ENCODE data around the gene MCM7. TPM values are rescaled to one million over a fixed set of nuclear protein-coding genes. Genes with fewer than 3 reads are reported as not detected.
A peak's percentile ranks its signal among the peaks of the same experiment; 100 is the strongest.

MCM7 gene
- total and polyA plus RNA-seq, 2 of the 13 experiments (the other 11 are each of a cell fraction or from before 2014, with no cell fraction given) = 84.5 to 214 TPM

DNA sequence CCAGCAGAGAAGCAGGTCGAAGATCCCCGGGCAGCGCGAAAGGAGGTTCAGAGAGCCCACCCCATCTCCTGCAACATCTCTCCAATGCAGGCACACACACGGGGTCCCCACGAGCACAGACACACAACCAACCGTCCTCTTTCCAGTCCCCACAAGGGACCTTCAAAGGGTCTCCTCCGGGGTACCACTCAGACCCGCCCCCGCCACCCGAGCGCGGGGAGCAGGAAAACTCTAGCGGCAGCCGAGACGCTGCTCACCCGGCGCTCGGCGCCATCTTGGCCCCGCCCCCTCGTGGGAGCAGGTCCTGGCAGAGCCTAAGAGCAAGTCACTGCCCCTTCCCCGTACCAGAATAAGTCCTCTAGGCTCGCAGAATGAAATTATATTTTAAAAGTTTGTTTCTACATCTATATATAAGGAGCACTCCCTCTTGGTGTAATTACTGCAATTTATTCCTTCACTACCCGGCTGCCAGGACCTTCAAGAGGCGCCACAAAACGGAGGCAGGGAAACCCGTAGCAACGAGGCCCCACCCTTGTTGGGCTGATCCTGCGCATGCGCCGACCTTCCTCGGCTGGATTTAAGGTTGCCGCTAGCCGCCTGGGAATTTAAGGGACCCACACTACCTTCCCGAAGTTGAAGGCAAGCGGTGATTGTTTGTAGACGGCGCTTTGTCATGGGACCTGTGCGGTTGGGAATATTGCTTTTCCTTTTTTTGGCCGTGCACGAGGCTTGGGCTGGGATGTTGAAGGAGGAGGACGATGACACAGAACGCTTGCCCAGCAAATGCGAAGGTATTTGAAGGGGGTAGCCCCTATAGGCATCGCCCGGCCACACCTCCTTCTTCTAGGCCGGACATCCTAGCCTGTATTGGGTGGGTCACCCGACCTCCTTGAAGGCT, 18.1 kb upstream of the MCM7 start, which contains the start of the genes CNPY4 and TAF6 (continued):
- TF ChIP-seq, protein P1, sequence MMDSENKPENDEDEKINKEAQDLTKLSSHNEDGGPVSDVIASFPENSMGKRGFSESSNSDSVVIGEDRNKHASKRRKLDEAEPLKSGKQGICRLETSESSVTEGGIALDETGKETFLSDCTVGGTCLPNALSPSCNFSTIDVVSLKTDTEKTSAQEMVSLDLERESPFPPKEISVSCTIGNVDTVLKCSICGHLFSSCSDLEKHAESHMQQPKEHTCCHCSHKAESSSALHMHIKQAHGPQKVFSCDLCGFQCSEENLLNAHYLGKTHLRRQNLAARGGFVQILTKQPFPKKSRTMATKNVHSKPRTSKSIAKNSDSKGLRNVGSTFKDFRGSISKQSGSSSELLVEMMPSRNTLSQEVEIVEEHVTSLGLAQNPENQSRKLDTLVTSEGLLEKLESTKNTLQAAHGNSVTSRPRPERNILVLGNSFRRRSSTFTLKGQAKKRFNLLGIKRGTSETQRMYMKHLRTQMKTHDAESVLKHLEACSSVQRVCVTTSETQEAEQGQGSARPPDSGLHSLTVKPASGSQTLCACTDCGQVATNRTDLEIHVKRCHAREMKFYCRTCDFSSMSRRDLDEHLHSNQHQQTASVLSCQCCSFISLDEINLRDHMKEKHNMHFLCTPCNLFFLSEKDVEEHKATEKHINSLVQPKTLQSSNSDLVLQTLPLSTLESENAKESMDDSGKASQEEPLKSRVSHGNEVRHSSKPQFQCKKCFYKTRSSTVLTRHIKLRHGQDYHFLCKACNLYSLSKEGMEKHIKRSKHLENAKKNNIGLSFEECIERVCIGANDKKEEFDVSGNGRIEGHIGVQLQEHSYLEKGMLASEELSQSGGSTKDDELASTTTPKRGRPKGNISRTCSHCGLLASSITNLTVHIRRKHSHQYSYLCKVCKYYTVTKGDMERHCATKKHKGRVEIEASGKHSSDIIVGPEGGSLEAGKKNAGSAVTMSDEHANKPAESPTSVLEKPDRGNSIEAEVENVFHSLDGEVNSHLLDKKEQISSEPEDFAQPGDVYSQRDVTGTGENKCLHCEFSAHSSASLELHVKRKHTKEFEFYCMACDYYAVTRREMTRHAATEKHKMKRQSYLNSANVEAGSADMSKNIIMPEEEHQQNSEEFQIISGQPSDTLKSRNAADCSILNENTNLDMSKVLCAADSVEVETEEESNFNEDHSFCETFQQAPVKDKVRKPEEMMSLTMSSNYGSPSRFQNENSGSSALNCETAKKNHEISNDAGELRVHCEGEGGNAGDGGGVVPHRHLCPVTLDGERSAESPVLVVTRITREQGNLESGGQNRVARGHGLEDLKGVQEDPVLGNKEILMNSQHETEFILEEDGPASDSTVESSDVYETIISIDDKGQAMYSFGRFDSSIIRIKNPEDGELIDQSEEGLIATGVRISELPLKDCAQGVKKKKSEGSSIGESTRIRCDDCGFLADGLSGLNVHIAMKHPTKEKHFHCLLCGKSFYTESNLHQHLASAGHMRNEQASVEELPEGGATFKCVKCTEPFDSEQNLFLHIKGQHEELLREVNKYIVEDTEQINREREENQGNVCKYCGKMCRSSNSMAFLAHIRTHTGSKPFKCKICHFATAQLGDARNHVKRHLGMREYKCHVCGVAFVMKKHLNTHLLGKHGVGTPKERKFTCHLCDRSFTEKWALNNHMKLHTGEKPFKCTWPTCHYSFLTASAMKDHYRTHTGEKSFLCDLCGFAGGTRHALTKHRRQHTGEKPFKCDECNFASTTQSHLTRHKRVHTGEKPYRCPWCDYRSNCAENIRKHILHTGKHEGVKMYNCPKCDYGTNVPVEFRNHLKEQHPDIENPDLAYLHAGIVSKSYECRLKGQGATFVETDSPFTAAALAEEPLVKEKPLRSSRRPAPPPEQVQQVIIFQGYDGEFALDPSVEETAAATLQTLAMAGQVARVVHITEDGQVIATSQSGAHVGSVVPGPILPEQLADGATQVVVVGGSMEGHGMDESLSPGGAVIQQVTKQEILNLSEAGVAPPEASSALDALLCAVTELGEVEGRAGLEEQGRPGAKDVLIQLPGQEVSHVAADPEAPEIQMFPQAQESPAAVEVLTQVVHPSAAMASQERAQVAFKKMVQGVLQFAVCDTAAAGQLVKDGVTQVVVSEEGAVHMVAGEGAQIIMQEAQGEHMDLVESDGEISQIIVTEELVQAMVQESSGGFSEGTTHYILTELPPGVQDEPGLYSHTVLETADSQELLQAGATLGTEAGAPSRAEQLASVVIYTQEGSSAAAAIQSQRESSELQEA (CRISPR knock-in tag; IDR thresholded peaks at IDR 0.05; ENCODE audit: not compliant biosample characterization) = no peak
- TF ChIP-seq ZNF629 (CRISPR knock-in tag; conservative IDR thresholded peaks at IDR 0.05) = 0 out of 2 replicates have a peak, but pooled peaks have one; percentile 24
- no peak for TF ChIP-seq ZMYM2 (CRISPR knock-in tag; IDR thresholded peaks at IDR 0.05)
- 0 out of 2 replicates have a peak, but pooled peaks have one; percentile 61 for TF ChIP-seq CCDC6 (CRISPR knock-in tag; IDR thresholded peaks at IDR 0.05)
- TF ChIP-seq NFYC (CRISPR knock-in tag; IDR thresholded peaks at IDR 0.05) = peak; percentile 22; the same call in 1 of the 2 replicates
- TF ChIP-seq TRIM22 (IDR thresholded peaks at IDR 0.05) = no peak
- no peak for TF ChIP-seq GRHL1 (CRISPR knock-in tag; conservative IDR thresholded peaks at IDR 0.05)
- peak; percentile 13; the same call in 1 of the 2 replicates for TF ChIP-seq ZNF280D (CRISPR knock-in tag; IDR thresholded peaks at IDR 0.05)
- no peak for TF ChIP-seq ZNF83 (CRISPR knock-in tag; IDR thresholded peaks at IDR 0.05; ENCODE audit: borderline replicate concordance)
- no peak for TF ChIP-seq ZNF782 (CRISPR knock-in tag; IDR thresholded peaks at IDR 0.05; ENCODE audit: borderline replicate concordance)
- no peak for TF ChIP-seq HMGA1 (CRISPR knock-in tag; conservative IDR thresholded peaks at IDR 0.05)
- TF ChIP-seq, protein P2, sequence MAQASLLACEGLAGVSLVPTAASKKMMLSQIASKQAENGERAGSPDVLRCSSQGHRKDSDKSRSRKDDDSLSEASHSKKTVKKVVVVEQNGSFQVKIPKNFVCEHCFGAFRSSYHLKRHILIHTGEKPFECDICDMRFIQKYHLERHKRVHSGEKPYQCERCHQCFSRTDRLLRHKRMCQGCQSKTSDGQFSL (CRISPR knock-in tag; IDR thresholded peaks at IDR 0.05) = peak; percentile 56; the same call in 1 of the 2 replicates

All from HepG2 (cell line).